ENCODE data around the gene PATJ. TPM values are rescaled to one million over a fixed set of nuclear protein-coding genes. Genes with fewer than 3 reads are reported as not detected.
"Not testable (repeated sequence)": the region's sequence is repeated elsewhere in the genome, so short reads cannot be mapped to it uniquely, and the experiment has no call there.

The PATJ gene
- polyA plus RNA-seq, 1 donor = 3.5 TPM

DNA sequence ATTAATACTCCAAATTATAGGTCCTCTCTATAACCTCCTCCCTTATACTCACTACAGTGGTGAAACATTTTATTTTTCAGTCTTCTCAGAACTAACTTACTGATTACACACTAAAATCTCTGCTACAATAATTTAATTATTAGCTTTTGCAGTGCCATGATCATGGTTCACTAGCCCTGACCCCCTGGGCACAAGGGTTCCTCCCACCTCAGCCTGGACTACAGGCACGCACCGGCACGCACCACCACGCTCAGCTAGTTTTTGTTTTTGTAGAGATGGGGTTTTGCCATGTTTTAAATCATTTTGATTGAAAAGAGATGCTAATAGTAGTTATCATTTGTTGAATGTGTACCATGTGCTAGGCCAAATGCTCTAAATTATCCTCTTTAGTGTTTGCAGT, 6.3 kb downstream of the PATJ start:
- DNase-seq (ENCODE audit: low read depth) = no peak

DNA sequence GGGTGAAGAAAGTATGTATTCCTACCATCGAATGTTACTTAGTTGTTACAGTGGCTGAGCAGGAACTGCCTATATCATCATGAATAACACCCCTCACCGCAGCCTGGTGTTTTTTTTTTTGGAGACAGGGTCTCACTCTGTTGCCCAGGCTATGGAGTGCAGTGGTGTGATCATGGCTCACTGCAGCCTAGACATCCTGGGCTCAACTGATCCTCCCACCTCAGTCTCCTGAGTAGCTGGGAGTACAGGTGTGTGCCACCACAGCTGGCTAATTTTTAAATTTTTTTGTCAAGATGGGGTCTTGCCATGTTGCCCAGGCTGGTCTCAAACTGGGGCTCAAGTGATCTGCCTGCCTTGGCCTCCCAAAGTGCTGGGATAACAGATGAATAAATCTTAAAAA, 7.3 kb downstream of the PATJ start:
- no peak for DNase-seq (ENCODE audit: low read depth)

DNA sequence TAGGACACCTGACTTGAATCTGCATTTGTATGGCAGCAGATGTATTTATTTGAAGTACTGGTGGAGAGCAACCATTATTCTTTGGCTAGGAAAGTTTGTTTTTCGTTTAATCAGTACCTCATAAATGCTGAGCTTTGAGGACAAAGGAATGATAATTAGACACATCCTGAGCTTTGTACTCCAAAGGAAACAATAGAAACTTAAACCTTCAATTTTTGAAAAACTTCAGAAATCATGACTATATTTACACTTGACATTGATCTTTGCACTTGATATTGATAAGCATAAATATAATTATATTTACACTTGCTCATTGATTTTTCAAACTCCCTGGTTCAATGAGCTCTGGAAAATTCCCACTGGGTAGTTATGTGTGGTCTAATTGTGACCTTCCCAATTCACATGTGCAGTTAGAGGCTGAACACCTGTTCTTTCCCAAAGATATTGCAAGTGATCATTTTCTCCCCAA, 10.7 kb downstream of the PATJ start:
- no peak for DNase-seq (ENCODE audit: low read depth)

DNA sequence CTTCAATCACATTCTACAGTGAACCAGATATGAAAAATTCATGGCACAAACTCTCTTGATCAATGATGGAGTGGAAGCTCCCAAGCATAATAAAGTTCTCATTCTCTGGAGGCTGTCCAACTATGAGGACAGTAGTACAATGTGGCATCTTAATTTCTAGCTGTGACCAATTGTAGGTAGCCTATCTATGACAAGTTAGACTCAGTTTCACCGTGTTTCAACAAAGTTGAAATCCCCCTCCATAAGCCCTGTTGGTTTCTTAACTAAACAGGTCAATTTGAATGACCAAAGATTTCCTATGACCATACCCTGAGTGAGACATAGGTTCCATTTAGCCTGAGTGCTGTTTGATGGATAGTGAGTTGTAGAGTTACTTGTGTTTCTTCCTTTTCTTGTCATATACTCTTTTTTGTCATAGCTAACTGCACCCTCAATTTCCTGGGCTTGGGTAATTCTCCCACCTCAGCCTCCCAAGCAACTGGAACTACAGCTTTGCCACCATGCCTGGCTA, 11.8 kb downstream of the PATJ start:
- no peak for DNase-seq (ENCODE audit: low read depth)

DNA sequence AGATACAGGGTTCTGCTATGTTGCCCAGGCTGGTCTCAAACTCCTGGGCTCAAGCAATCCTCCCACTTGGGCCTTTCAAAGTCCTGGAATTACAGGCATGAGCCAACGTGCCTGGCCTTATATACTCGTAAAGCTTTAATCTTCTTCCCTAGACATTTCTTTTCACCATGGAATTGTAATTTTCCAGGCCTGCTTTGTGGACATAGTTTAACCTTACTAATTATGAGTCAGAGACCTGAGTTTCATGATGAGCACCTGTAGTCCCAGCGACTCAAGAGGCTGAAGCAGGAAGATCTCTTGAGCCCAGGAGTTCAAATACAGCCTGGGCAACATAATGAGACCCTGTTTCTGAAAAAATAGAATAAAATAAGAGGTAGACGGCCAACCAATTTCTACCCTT, 12.3 kb downstream of the PATJ start:
- no peak for DNase-seq (ENCODE audit: low read depth)

DNA sequence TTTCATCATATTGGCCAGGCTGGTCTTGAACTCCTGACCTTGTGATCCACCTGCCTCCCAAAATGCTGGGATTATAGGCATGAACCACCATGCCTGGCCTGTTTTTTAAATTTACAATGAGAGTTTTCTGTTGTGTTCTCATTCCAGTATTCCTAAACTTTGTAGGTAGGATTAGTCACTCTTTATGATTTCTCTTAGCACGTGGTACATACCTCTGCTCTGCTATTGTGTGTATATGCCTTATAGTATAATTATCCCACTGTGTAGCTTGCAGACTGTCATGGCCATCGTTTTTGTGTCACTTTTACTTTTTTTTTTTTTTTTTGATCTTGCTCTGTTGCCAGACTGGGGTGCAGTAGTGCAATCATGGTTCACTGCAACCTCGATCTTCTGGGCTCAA, 14.5 kb downstream of the PATJ start:
- DNase-seq (ENCODE audit: low read depth) = no peak

DNA sequence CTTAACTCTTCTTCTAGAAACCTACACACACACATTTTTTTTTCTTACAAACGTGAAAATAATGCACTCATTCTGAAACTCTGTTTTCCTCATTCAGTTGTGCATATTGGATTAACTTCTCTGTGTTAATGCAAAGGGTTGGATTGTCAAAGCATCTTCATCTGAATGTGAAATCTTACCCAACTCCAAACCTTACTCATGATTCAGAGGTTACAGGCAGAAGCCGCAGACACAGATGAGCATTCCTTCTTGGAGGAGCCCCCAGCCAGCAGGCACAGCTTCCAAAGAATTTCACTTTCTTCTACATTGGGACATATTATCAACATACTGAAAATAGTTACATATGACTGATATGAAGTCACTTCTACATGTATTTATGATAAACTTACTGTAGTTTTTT, 15.7 kb downstream of the PATJ start:
- no peak for DNase-seq (ENCODE audit: low read depth)

DNA sequence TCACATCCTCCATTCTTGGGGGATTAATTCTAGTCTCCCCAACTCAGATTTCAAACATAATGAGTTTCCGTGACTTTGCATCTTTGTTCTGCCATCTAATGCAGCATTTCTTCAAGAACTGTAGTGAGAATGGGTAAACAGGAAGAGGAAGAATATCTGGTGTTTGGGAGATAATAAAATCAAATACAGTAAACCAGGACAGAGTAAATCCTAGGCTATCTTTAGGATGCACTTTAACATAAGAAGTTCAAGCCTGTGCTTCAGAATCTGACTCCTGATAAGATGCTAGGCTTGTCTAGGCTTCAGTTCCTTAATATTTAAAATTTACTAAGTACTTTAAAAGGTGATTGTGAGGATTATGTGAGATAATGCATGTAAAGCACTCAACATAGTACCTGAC, 27.9 kb downstream of the PATJ start:
- DNase-seq (ENCODE audit: low read depth) = no peak

DNA sequence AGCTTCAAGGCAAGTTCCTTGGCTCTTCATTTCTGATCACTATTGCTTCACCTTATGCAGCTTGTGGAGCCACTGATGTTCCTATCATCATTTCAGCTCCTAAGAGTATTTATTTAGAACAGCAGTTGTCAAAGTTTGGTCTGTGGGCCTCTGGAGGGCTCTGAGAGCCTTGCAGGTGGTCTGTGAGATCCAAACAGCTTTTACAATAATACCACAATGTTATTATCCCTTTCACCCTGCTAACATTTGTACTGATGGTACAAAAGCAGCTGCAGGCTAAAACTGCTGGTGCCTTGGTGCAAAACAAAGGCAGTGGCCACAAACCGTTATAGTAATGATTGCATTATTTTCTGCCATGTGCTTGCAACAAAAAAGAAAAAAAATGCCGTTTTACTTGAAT, 33.8 kb downstream of the PATJ start:
- DNase-seq (ENCODE audit: low read depth) = no peak

DNA sequence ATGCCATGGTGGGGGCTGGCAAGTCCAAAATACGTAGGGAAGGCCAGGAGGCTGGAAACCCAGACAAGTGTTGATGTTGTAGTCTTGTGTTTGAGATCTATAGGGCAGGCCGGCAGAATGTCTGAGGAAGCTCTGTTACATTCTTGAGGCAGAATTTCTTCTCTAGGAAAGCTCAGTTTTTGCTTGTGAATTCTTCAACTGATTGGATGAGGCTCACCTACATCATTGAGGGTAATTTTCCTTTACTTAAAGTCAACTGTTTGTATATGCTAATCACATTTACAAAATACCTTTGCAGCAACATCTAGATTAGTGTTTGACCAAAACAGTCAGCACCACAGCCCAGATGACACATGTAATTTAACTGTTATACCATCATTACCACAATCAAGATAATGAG, 37.0 kb downstream of the PATJ start:
- no peak for DNase-seq (ENCODE audit: low read depth)

DNA sequence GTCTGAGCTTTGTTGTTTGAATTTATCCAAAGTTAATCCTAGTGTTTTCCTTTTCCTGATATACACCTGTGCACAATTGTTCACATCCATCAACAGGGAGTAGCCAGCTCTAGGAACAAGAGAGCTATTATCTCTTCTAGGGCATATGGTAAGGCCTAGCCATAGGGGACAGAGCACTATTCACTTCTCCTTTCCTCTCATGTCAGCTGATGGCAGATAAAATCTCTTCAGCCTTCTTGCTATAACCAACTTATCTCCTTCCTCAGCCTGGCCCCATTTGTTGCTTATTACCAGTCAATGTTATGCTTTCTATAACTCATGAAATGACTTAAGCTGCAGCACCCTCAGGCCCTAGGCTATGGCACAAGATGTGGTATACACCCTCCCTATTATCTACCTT, 38.9 kb downstream of the PATJ start:
- no peak for DNase-seq (ENCODE audit: low read depth)

DNA sequence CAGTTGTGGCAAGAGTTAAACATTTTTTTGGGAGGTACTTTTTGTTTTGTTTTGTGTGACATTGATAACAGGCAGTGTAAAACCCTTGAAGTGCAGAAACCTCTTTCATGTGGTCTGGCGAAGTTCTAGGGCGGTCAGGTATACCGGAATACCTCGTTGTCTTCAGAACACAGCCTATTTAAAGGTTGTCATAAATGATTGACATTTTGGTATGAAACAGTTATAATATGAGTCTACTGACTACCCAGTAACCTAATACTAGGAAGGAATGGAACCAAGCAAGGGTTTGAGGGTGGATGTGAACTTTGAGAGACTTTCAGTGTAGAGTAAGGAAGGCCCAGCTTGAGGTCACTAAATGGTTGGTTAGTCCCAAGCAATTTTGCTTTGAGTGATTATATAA, 40.5 kb downstream of the PATJ start:
- DNase-seq (ENCODE audit: low read depth) = no peak

DNA sequence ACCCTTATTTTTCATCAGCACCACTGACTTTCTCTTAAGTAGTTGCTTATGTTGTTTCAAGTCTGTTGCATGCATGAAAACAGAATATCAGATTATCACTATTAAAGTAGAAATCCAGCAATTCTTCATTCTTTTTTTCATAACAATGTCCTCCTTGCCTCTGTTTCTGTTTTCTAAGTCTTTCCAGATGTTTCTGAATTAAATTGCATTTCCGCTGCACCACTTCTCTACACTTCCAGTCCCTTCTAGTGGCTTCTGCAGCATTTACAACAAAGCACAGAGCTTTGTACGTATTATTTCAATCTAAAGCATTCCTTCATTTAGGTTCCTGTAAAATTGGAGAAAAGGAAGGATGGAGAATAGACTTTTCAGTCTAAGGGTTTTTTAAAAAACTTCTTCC, 42.4 kb downstream of the PATJ start:
- DNase-seq (ENCODE audit: low read depth) = no peak

DNA sequence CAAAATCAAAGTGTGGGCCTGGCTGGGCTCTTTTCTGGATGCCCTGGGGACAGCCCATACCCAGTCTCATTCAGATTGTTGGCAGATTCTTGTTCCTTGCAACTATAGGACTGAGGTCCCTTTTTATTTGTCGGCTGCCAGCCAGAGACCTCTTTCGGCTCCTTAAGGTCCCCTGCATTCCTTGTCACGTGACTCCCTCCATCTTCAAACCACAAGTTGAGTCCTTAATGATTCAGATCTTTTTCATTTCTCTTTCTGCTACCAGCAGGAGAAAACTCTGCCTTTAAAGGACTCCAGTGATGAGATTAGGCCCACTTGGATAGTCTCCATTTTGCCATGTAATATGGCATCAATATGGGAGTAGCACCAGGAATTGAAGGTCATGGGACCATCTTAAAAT, 48.6 kb downstream of the PATJ start:
- no peak for DNase-seq (ENCODE audit: low read depth)

DNA sequence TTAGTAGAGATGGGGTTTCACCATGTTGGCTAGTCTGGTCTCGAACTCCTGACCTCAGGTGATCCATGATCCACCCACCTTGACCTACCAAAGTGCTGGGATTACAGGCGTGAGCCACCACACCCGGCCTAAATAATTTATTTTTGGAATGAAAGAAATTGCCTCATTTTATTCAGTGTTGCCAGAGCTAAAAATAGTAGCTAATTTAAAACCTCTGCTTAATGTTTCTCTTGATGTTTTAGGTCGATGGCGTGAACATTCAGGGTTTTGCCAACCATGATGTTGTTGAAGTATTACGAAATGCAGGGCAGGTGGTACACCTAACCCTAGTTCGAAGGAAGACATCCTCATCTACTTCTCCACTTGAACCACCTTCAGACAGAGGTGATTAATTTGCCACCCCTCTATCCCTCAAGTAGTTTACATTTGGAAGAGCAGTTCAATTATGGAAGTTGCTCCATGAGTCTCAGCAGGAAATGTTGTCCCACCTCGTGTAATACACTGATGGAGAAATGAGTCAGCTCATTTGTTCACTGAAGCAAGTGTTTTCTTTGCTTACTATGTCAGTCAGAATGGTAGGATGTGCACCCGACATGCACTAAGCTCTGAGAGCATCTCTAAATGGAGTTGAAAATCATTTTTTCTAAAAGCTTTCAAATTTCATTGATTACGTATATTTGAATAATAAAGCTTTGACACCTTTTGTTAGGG, 54.9 kb downstream of the PATJ start:
- DNase-seq (ENCODE audit: low read depth) = no peak

DNA sequence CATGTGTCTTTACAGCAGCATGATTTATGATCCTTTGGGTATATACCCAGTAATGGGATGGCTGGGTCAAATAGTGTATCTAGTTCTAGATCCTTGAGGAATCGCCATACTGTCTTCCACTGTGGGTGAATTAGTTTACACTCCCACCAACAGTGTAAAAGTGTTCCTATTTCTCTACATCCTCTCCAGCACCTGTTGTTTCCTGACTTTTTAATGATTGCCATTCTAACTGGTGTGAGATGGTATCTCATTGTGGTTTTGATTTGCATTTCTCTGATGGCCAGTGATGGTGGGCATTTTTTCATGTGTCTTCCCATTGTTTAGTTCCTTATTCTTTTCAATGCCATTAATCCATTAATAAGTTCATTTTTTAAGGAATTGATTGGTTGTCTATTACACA, 58.8 kb downstream of the PATJ start:
- not testable (repeated sequence) for DNase-seq (ENCODE audit: low read depth)

DNA sequence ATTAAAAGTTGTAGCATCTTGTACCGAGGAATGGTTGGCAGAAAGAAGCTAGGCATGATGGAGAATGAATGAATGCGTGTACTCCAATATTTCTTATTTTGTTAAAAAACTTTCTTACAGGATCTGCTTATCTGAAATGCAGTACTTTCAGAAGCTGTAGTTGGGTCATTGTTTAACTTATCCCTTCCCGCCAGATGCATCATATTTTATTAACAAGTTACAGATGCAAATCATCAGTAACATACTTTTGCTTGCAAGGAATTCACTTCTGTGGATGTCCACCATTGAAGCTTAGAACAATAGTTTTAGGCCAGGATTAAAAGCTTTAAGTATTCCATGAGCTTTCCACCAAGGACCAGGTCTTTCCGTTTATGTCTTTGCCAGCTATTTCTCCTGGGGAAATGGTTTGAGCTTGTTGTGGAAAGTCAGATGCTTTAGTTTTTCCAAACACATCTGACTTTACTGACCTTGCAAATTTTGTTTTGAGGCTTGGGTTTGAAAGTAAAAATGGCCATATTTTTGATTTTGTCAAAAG, 65.4 kb downstream of the PATJ start:
- DNase-seq (ENCODE audit: low read depth) = peak; percentile 61

DNA sequence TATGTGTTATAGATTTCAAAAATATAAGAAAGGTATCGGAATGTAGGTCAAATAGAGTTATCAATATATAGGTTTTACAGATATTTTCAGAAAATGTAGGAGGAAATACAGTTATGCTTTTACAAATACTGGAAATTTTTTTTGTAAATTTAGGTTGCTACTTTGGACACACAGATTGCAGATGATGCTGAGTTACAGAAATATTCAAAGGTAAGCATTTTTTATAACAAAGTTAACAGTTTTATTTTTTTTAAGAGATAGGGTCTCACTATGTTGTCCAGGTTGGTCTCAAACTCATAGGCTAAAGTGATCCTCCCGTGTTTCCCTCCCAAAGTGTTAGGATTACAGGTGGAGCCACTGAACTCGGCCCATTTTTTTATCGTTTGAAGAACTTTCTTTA, 66.0 kb downstream of the PATJ start:
- no peak for DNase-seq (ENCODE audit: low read depth)

DNA sequence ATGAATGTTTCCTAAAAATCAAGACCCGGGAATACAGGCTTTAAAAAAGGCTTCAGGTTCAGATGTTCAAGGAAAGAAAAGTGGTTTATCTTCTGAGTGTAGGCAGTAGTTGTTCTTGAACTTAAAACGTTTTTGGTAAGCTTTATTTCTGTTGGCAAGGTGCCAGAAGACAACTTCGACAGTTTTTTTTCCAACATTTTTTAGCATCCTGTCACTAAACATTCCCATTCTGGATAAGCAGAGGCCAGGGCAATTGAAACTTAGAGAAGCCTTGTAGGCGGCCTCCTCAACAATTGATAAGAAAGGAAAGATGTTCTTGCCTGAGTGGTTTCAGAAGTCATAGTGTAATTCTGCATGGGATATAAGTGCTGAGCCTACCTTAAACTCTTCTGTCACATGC, 66.7 kb downstream of the PATJ start:
- no peak for DNase-seq (ENCODE audit: low read depth)

DNA sequence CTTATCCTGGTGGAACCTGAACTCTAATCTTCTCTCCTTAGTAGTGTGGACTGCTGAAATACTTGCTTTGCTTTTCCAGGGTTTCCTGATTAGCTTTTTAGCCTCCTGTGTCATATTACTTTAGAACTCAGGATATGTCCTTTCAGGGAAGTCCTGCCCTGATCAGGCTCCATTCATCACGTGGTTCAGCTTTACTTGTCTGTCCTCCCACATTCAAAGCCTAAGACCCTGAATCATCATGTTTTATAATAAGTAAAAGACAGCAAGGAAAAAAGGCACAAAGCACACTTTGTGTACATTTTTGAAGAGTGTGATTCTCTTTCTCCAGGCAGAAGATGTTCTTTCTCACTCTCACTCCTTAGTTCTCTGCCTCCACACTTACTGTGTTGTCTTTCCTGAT, 70.6 kb downstream of the PATJ start:
- DNase-seq (ENCODE audit: low read depth) = no peak

DNA sequence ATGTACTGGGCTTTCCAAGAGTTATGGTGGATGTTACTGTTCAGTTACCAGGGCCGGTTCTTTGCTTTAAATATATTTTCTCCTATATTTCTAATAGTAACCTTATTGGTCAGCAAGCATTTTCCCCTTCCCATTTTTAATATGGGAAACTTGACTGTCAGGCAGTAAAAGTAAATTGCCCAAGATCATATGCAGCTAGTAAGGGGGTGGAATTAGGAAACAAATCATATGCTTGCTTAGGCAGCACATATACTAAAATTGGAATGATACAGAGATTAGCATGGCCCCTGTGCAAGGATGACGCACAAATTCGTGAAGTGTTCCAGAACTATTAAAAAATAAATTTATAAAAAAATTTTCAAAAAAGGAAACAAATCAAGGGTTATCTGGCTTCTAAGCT, 73.9 kb downstream of the PATJ start:
- DNase-seq (ENCODE audit: low read depth) = no peak

DNA sequence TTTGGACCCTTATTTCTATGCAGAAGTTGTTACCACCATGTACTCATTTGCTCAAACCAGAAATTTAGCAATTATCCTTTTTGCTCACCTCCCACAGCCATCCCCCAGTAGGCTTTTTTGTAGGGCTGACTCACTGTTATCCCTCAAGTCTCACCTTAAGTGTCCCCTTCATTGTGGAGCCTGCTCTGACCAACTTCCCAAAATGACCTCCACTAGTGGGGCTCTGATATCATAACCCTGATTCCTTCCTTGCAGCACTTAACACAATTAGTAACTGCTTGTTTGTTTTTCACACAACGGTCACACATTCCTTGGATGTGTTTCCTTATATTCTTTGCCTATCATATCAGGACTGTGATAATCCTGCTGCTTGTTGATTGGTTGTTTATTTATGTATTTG, 76.7 kb downstream of the PATJ start:
- no peak for DNase-seq (ENCODE audit: low read depth)

DNA sequence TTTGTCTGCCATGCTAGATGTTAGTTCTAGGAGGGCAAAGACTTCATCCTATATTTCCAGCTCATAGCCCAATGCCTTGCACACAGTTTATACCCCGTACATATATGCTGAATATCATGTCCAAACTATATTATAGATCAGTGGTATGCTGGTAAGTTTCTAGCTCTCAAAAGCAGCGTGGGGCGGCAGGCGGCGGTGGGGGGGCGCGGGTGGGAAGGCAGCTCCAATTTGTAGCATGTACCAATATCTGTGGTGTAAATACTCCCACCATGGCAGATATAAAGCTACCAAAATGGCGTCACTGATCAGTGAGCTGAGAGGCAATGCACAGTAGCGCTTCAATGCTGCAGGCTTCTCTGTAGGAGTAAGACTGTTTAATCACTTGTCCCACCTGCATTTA, 77.1 kb downstream of the PATJ start:
- DNase-seq (ENCODE audit: low read depth) = no peak

DNA sequence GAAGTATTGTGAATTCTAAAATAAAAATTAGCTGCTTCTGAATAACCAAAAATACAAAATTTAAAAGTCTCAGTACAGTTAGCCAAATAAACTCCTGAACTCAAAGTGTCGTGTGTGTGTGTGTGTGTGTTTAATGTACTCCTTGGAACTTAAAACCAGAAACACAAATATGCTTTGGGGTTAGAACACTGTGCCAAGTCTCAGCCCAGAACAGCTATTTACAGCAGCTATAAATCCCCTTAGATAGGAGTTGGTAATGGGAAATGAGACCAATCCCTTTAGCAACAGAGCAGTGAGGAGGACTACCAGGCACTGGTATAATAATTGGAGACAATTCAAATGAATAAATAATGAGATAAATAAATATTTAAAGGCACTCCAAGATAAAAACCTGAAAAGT, 83.1 kb downstream of the PATJ start:
- no peak for DNase-seq (ENCODE audit: low read depth)

Measured in forelimb muscle (tissue), 1 donor.